PC-3 (cell line): ENCODE measurements around the gene PRKAR1B. TPM values are rescaled to one million over a fixed set of nuclear protein-coding genes. Genes with fewer than 3 reads are reported as not detected.

Experiments
- ATAC-seq: fragments of 200-7000 bp; cut with Tn5 transposase; 2 replicates; pipeline ENCODE4 v1.9.1; 2020; ENCODE audit warnings: mild to moderate bottlenecking, moderate library complexity
- BruUV-seq: library from RNA; stranded (reverse); fragments of 400-500 nt; replicated peaks from 2 replicates; lab custom pipeline; 2021; lab: Mats Ljungman, UMichigan
- CTCF ChIA-PET: fragments of 300-600 bp; sonication (Branson Sonifier 250); formaldehyde crosslinking; loops from one replicate; lab custom pipeline; 2022; ENCODE audit warnings: antibody characterized with exemption; lab: Charles Lee
- POLR2A ChIA-PET: fragments of 300-600 bp; sonication (Branson Sonifier 250); formaldehyde crosslinking; loops from one replicate; lab custom pipeline; 2022; ENCODE audit warnings: antibody characterized with exemption; ENCODE audit not compliant: unreplicated experiment; lab: Charles Lee
- DNase-seq: peaks from one replicate; pipeline ENCODE4 v3.0.0-alpha.2; 2015
- H2AFZ ChIP-seq: fragments of 300-600 bp; sonication (generic); 2 replicates; pipeline ENCODE4 v1.6.0; 2016; ENCODE audit warnings: antibody characterized with exemption, low read length
- H3F3A ChIP-seq: fragments of 300-600 bp; sonication (generic); one replicate; pipeline ENCODE4 v1.6.0; 2017; ENCODE audit warnings: antibody characterized with exemption, low read length, control low read depth, mild to moderate bottlenecking; ENCODE audit not compliant: unreplicated experiment
- H3K27ac ChIP-seq: fragments of 300-600 bp; sonication (generic); 2 replicates; pipeline ENCODE4 v1.5.1; 2016; ENCODE audit warnings: mild to moderate bottlenecking, low read length
- H3K27me3 ChIP-seq: fragments of 300-600 bp; sonication (generic); 2 replicates; pipeline ENCODE4 v1.6.1; 2016; ENCODE audit warnings: low read length, mixed read lengths
- H3K36me3 ChIP-seq: fragments of 300-600 bp; sonication (generic); 2 replicates; pipeline ENCODE4 v1.6.1; 2016; ENCODE audit warnings: low read depth, mixed run types, low read length, mixed read lengths
- H3K4me1 ChIP-seq: fragments of 300-600 bp; sonication (generic); 2 replicates; pipeline ENCODE4 v1.5.1; 2016; ENCODE audit warnings: low read length; ENCODE audit not compliant: insufficient read depth
- H3K4me2 ChIP-seq: fragments of 300-600 bp; sonication (generic); 2 replicates; pipeline ENCODE4 v1.6.0; 2016; ENCODE audit warnings: low read length
- H3K4me3 ChIP-seq: fragments of 300-600 bp; sonication (generic); 2 replicates; pipeline ENCODE4 v1.5.1; 2016; ENCODE audit warnings: mild to moderate bottlenecking, low read length, mixed read lengths
- H3K79me2 ChIP-seq: fragments of 300-600 bp; sonication (generic); 2 replicates; pipeline ENCODE4 v1.6.1; 2017; ENCODE audit warnings: low read length, mixed read lengths
- H3K9ac ChIP-seq: fragments of 300-600 bp; sonication (generic); 2 replicates; pipeline ENCODE4 v1.6.0; 2016; ENCODE audit warnings: mild to moderate bottlenecking, low read length
- H3K9me2 ChIP-seq: fragments of 300-600 bp; sonication (generic); replicated peaks from 2 replicates; pipeline ENCODE4 v1.6.1; 2016; ENCODE audit warnings: mixed run types, low read length, mixed read lengths
- H3K9me3 ChIP-seq: fragments of 300-600 bp; sonication (generic); 2 replicates; pipeline ENCODE4 v1.6.1; 2016; ENCODE audit warnings: low read length, mixed read lengths
- H4K20me1 ChIP-seq: fragments of 300-600 bp; sonication (generic); 2 replicates; pipeline ENCODE4 v1.6.1; 2016; ENCODE audit warnings: low read length, mixed read lengths
- EZH2 ChIP-seq: fragments of 300-600 bp; sonication (generic); IDR thresholded peaks from one replicate; pipeline ENCODE4 v1.6.1; 2017; ENCODE audit warnings: antibody characterized with exemption, mild to moderate bottlenecking, low read length; ENCODE audit not compliant: unreplicated experiment
- EZH2phosphoT487 ChIP-seq: fragments of 300-600 bp; sonication (generic); IDR thresholded peaks from 2 replicates; pipeline ENCODE4 v1.6.1; 2018; ENCODE audit warnings: mild to moderate bottlenecking, antibody characterized with exemption, low read length, borderline replicate concordance
- intact Hi-C: fragments of 100-400 bp; cut with micrococcal nuclease; formaldehyde crosslinking; loops from 2 replicates; pipeline ENCODE4 v1.9.0; 2023
- total RNA-seq: library from RNA; depleted of rRNA; stranded (reverse); fragments of >200 nt; gene quantifications from 2 replicates; pipeline ENCODE4 v1.2.3, GENCODE V29; 2014
- TF ChIP-seq, protein P1 (sequence below): fragments of 300-600 bp; sonication (generic); conservative IDR thresholded peaks from 2 replicates; pipeline ENCODE4 v1.5.1; 2017; ENCODE audit warnings: antibody characterized with exemption, low read depth, mild to moderate bottlenecking, low read length

Gene PRKAR1B
- total RNA-seq, 1 experiment from 2014 or later = 15.6 TPM

DNA sequence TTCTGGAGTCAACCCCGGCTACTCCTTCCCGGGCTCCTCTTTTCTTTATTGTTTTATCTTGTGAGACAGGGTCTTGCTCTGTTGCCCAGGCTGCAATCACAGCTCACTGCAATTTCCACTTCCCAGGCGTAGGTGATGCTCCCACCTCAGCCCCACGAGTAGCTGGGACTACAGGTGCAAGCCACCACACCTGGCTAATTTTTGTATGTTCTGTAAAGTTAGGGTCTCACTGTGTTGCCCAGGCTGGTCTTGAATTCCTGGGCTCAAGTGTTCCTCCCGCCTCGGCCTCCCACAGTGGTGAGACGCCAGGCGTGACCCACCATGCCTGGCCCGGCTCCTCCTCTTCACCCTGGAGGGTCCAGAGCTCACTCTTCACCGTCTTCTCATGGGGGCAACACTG, 192.1 kb downstream of the PRKAR1B start:
- Histone ChIP-seq H3K9ac (no peak overlapping the region), H3F3A (no peaks in the 10 kb centered on the region), H3K27ac (no peak overlapping the region), H3K79me2 (no peaks in the 10 kb centered on the region), H3K9me2 (no peaks in the 10 kb centered on the region), H3K4me3 (no peak overlapping the region), H3K36me3 (no peaks in the 10 kb centered on the region), H3K9me3 (no peaks in the 10 kb centered on the region), H2AFZ (no peak overlapping the region), H4K20me1 (no peaks in the 10 kb centered on the region), H3K27me3 (no peaks in the 10 kb centered on the region), H3K4me1 (peaks cover 24% of the 10 kb centered on the region), H3K4me2 (no peak overlapping the region)
- TF ChIP-seq EZH2phosphoT487 (no peak), EZH2 (no peak)
- TF ChIP-seq, protein P1, sequence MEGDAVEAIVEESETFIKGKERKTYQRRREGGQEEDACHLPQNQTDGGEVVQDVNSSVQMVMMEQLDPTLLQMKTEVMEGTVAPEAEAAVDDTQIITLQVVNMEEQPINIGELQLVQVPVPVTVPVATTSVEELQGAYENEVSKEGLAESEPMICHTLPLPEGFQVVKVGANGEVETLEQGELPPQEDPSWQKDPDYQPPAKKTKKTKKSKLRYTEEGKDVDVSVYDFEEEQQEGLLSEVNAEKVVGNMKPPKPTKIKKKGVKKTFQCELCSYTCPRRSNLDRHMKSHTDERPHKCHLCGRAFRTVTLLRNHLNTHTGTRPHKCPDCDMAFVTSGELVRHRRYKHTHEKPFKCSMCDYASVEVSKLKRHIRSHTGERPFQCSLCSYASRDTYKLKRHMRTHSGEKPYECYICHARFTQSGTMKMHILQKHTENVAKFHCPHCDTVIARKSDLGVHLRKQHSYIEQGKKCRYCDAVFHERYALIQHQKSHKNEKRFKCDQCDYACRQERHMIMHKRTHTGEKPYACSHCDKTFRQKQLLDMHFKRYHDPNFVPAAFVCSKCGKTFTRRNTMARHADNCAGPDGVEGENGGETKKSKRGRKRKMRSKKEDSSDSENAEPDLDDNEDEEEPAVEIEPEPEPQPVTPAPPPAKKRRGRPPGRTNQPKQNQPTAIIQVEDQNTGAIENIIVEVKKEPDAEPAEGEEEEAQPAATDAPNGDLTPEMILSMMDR = no peak
- DNase-seq (no peak), ATAC-seq (no peak)
- no TSS peak for BruUV-seq
- intact Hi-C loops = no loop called here
- ChIA-PET CTCF (no interaction called here), POLR2A (no interaction called here)

DNA sequence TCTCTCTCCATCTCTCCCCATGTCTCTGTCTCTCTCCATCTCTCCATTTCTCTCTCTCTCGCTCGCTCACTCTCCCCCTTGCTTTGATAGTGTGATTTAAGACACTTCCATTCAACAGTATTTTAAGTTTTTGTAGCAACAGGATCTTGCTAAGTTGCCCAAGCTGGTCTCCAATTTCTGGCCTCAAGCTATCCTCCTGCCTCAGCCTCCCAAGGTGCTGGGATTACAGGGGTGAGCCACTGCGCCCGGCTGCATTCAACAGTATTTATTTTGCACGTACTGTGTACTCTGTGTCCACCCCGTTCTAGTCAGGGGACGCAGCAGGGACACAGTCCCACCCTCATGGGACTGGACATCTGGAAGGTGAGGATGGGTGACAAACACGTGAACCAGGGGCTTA, 193.0 kb downstream of the PRKAR1B start:
- Histone ChIP-seq H3K27ac (no peak overlapping the region), H3K36me3 (no peaks in the 10 kb centered on the region), H4K20me1 (no peaks in the 10 kb centered on the region), H3K27me3 (no peaks in the 10 kb centered on the region), H3K4me3 (no peak overlapping the region), H3K9me2 (no peaks in the 10 kb centered on the region), H3K79me2 (no peaks in the 10 kb centered on the region), H3K9ac (no peak overlapping the region), H3K4me2 (no peak overlapping the region), H3K9me3 (no peaks in the 10 kb centered on the region), H2AFZ (no peak overlapping the region), H3K4me1 (peaks cover 23% of the 10 kb centered on the region), H3F3A (no peaks in the 10 kb centered on the region)
- ATAC-seq (no peak), DNase-seq (no peak)
- ChIA-PET POLR2A (no interaction called here), CTCF (no interaction called here)
- no peak for TF ChIP-seq EZH2phosphoT487
- TF ChIP-seq, protein P1 = no peak
- TF ChIP-seq EZH2 = no peak
- intact Hi-C loops = no loop called here
- no TSS peak for BruUV-seq

DNA sequence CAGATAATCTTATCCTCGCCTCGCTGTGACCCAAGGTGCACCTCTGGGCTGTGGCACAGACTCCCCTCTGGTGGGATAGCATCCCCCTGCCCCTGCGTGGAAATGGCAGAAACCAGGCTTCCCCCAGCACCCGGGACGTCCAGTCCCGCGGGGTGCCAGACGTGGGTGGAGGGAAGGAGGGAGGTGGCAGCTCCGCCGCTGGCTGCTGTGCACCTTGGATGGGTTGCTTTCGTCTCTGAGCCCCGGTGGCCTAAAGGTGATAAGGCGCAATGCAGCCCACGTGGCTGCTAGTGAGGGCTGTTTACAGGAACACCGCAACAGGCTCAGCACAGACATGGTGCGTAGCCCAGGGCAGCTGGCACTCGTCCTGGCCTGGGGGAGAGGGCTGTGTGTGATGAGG, 193.8 kb downstream of the PRKAR1B start:
- ATAC-seq (no peak), DNase-seq (no peak)
- no peaks in the 10 kb centered on the region for H3K9me3 ChIP-seq
- H3F3A ChIP-seq = no peaks in the 10 kb centered on the region
- H3K79me2 ChIP-seq = no peaks in the 10 kb centered on the region
- no peak overlapping the region for H3K4me3 ChIP-seq
- TF ChIP-seq, protein P1 = no peak
- TF ChIP-seq EZH2phosphoT487 (no peak), EZH2 (no peak)
- no peak overlapping the region for H2AFZ ChIP-seq
- no peaks in the 10 kb centered on the region for H3K9me2 ChIP-seq
- no peak overlapping the region for H3K4me2 ChIP-seq
- intact Hi-C loops = no loop called here
- H3K27ac ChIP-seq = no peak overlapping the region
- POLR2A ChIA-PET = no interaction called here
- H3K4me1 ChIP-seq = peaks cover 15% of the 10 kb centered on the region
- H3K27me3 ChIP-seq = no peaks in the 10 kb centered on the region
- BruUV-seq = no TSS peak
- CTCF ChIA-PET = no interaction called here
- H3K9ac ChIP-seq = no peak overlapping the region
- no peaks in the 10 kb centered on the region for H3K36me3 ChIP-seq
- no peaks in the 10 kb centered on the region for H4K20me1 ChIP-seq
